Measurements from ENCODE around the gene SAMD4A.

The SAMD4A gene

DNA sequence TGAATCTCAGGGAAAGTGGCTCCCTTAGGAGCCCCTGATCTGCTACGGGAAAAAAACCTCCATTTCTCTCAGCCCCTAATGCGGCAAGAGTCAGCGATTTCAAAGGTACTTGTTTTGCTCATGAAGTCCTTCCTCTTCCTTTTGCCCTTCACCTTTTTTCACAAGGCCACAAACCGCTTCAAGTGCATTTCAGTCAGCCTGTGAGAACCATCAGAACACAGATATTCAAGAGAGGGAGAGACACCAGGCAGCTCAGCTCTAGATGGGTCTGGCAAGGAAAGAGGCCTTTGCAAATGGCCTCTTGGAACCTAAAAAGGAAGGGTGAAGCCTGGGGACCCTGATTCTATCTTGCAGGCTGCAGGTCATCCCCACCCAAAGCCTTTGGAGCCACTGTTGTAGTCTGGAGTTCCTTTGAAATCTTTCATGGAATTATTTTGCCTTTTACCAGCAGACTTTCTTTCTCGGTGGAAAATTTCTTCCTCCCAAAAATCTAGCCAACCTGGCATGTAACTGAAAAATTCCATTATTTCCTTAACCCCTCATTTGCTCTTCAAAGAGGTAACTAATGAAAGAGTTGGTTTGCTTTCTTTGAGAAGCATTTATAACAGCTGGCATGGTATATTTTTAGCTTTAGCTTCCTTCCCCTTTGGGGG lies 145.0 kb downstream of the SAMD4A start:
- H3K4me3 ChIP-seq (IDR thresholded peaks at IDR 0.05; ENCODE audit: insufficient read depth, low read depth, low read length): no peak overlapping the region
- H3K27me3 ChIP-seq (ENCODE audit: insufficient read depth, low read depth): no peaks in the 10 kb centered on the region
- H3K4me2 ChIP-seq: no peak overlapping the region
- H3K27ac ChIP-seq: no peak overlapping the region
- no peak overlapping the region for H2AFZ ChIP-seq (ENCODE audit: low read depth)
- no peaks in the 10 kb centered on the region for H3K36me3 ChIP-seq (ENCODE audit: insufficient read depth)
- H3K79me2 ChIP-seq (ENCODE audit: insufficient read depth, low read depth): no peaks in the 10 kb centered on the region
- no peak overlapping the region for H3K9ac ChIP-seq
- TF ChIP-seq, protein P1, sequence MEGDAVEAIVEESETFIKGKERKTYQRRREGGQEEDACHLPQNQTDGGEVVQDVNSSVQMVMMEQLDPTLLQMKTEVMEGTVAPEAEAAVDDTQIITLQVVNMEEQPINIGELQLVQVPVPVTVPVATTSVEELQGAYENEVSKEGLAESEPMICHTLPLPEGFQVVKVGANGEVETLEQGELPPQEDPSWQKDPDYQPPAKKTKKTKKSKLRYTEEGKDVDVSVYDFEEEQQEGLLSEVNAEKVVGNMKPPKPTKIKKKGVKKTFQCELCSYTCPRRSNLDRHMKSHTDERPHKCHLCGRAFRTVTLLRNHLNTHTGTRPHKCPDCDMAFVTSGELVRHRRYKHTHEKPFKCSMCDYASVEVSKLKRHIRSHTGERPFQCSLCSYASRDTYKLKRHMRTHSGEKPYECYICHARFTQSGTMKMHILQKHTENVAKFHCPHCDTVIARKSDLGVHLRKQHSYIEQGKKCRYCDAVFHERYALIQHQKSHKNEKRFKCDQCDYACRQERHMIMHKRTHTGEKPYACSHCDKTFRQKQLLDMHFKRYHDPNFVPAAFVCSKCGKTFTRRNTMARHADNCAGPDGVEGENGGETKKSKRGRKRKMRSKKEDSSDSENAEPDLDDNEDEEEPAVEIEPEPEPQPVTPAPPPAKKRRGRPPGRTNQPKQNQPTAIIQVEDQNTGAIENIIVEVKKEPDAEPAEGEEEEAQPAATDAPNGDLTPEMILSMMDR (conservative IDR thresholded peaks at IDR 0.05; ENCODE audit: low read depth, low read length): no peak
- no peaks in the 10 kb centered on the region for H3K4me1 ChIP-seq (ENCODE audit: low read depth, poor library complexity, severe bottlenecking)
- H4K20me1 ChIP-seq (ENCODE audit: insufficient read depth): no peaks in the 10 kb centered on the region

DNA sequence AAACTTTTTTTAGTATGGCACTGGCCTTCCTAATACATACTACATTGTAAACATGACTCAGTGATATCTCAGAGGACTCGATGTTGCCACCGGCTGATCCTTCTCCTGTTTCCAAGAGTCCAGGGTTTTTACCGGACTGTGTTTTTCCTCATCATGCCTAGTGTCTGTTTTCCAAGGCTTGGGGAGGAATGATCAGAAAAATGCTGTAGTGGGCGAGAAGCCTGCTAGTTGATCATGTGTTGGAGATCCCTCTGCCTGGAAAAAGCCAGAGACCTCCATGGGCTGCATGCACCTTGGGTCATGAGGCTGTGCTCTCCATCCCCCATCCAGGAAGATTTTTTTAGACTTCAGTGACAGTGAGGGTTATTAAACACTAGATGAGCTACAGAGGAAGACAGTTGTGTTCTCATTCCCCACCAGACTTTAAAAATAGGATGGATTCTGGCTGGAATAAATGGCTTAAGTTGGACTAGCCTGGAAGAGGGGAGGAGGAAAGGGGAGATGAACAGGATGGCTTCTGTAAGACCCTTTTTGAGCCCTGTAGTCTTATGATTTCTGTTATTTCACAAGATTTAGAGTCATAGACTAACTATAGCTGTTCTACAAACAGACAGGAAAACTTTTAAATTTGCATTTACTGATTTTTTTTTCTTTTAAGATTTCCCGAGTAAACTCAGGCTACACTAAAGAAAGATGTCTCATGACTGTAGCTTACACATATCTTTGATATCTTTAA lies 145.7 kb downstream of the SAMD4A start:
- no peaks in the 10 kb centered on the region for H3K79me2 ChIP-seq (ENCODE audit: insufficient read depth, low read depth)
- H3K27me3 ChIP-seq (ENCODE audit: insufficient read depth, low read depth): no peaks in the 10 kb centered on the region
- no peak overlapping the region for H3K9ac ChIP-seq
- H3K36me3 ChIP-seq (ENCODE audit: insufficient read depth): no peaks in the 10 kb centered on the region
- H3K4me3 ChIP-seq (IDR thresholded peaks at IDR 0.05; ENCODE audit: insufficient read depth, low read depth, low read length): no peak overlapping the region
- H4K20me1 ChIP-seq (ENCODE audit: insufficient read depth): no peaks in the 10 kb centered on the region
- H2AFZ ChIP-seq (ENCODE audit: low read depth): no peak overlapping the region
- TF ChIP-seq, protein P1 (conservative IDR thresholded peaks at IDR 0.05; ENCODE audit: low read depth, low read length): no peak
- no peak overlapping the region for H3K27ac ChIP-seq
- no peaks in the 10 kb centered on the region for H3K4me1 ChIP-seq (ENCODE audit: low read depth, poor library complexity, severe bottlenecking)
- H3K4me2 ChIP-seq: no peak overlapping the region

DNA sequence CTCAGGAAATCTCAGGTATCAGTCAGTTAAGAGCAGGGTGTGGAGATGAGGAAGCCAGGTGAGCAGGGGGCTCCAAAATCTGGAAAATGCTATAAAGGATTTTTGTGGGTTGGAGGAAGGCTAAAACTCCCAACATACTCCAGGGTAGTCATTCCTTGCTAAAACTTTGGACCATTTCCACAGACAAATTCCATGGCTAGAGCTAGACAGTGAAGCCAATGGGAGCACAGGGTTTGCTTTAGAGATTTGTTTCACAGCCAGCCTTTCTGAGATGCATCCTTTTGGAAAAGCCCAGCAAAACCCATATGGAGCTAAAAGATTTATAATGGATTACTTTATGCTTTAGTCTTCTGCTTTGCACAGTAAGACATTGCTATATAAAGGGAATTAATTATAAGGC lies 146.5 kb downstream of the SAMD4A start:
- Histone ChIP-seq H3K36me3 (ENCODE audit: insufficient read depth) (no peaks in the 10 kb centered on the region), H3K79me2 (ENCODE audit: insufficient read depth, low read depth) (no peaks in the 10 kb centered on the region), H2AFZ (ENCODE audit: low read depth) (no peak overlapping the region), H4K20me1 (ENCODE audit: insufficient read depth) (no peaks in the 10 kb centered on the region), H3K27me3 (ENCODE audit: insufficient read depth, low read depth) (no peaks in the 10 kb centered on the region), H3K4me2 (no peak overlapping the region), H3K27ac (no peak overlapping the region), H3K4me3 (IDR thresholded peaks at IDR 0.05; ENCODE audit: insufficient read depth, low read depth, low read length) (no peak overlapping the region), H3K4me1 (ENCODE audit: low read depth, poor library complexity, severe bottlenecking) (no peaks in the 10 kb centered on the region), H3K9ac (no peak overlapping the region)
- TF ChIP-seq, protein P1 (conservative IDR thresholded peaks at IDR 0.05; ENCODE audit: low read depth, low read length): no peak

DNA sequence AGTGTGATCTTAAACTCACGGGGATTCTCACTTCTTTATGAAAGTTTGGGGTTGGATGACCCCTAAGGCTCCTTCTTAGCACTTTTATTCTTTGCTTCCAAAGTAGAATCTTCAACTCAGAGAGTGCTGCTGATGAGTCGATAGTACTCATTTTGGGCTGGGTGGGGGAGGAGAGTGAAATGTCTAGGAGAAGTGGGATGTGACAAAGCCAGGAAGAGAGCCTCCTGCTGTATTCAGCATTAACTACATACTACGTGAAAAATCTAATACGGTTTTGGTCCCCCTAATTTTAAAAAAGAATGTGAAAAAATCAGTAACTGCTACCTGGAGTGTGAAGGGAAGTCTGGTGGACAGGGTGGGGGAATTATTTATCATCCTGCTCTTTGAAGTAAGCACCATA lies 148.3 kb downstream of the SAMD4A start:
- Histone ChIP-seq H4K20me1 (ENCODE audit: insufficient read depth) (no peaks in the 10 kb centered on the region), H3K4me3 (IDR thresholded peaks at IDR 0.05; ENCODE audit: insufficient read depth, low read depth, low read length) (no peak overlapping the region), H3K27ac (no peak overlapping the region), H2AFZ (ENCODE audit: low read depth) (no peak overlapping the region), H3K79me2 (ENCODE audit: insufficient read depth, low read depth) (no peaks in the 10 kb centered on the region), H3K9ac (no peak overlapping the region), H3K36me3 (ENCODE audit: insufficient read depth) (no peaks in the 10 kb centered on the region), H3K4me2 (no peak overlapping the region), H3K27me3 (ENCODE audit: insufficient read depth, low read depth) (no peaks in the 10 kb centered on the region), H3K4me1 (ENCODE audit: low read depth, poor library complexity, severe bottlenecking) (no peaks in the 10 kb centered on the region)
- TF ChIP-seq, protein P1 (conservative IDR thresholded peaks at IDR 0.05; ENCODE audit: low read depth, low read length): no peak

Data from KMS-11 (cell line).